Superior temporal gyrus (tissue), 1 donor: ENCODE data around the gene SIK1.
"Not testable (repeated sequence)": the region's sequence is repeated elsewhere in the genome, so short reads cannot be mapped to it uniquely, and the experiment has no call there.

Experiments
- DNase-seq: peaks from one replicate; pipeline ENCODE4 v3.0.0-alpha.2; 2016; ENCODE audit errors: extremely low spot score

The SIK1 gene

GRCh38 chr21:43396788-43397438 lies 30.0 kb downstream of the SIK1 start:
- not testable (repeated sequence) for DNase-seq

GRCh38 chr21:43383351-43383750 lies 43.6 kb downstream of the SIK1 start:
- DNase-seq, result not testable (repeated sequence)

GRCh38 chr21:43382902-43383301 lies 44.0 kb downstream of the SIK1 start:
- not testable (repeated sequence) for DNase-seq

GRCh38 chr21:43380852-43381533 lies 45.9 kb downstream of the SIK1 start:
- not testable (repeated sequence) for DNase-seq

GRCh38 chr21:43380337-43380736 lies 46.6 kb downstream of the SIK1 start:
- not testable (repeated sequence) for DNase-seq

- DNase-seq, result not testable (repeated sequence)
Measured at GRCh38 chr21:43379626-43380122, 47.3 kb downstream of the SIK1 start.

GRCh38 chr21:43376478-43376882 lies 50.5 kb downstream of the SIK1 start:
- DNase-seq, result no peak

- no peak for DNase-seq
Measured at GRCh38 chr21:43375837-43376477, 51.0 kb downstream of the SIK1 start.

GRCh38 chr21:43375006-43375836 lies 51.7 kb downstream of the SIK1 start:
- no peak for DNase-seq

GRCh38 chr21:43374228-43374885 lies 52.6 kb downstream of the SIK1 start:
- DNase-seq, result no peak

- no peak for DNase-seq
Measured at GRCh38 chr21:43373362-43374227, 53.3 kb downstream of the SIK1 start.

- no peak for DNase-seq
Measured at GRCh38 chr21:43372663-43373361, 54.1 kb downstream of the SIK1 start.

GRCh38 chr21:43371786-43372185 lies 55.1 kb downstream of the SIK1 start:
- no peak for DNase-seq

- no peak for DNase-seq
Measured at GRCh38 chr21:43370888-43371570, 55.9 kb downstream of the SIK1 start.

- DNase-seq, result no peak
Measured at GRCh38 chr21:43370091-43370658, 56.8 kb downstream of the SIK1 start.

GRCh38 chr21:43369596-43370090 lies 57.3 kb downstream of the SIK1 start:
- no peak for DNase-seq

- peak; percentile 56 for DNase-seq
Measured at GRCh38 chr21:43369124-43369523, 57.8 kb downstream of the SIK1 start.

- no peak for DNase-seq
Measured at GRCh38 chr21:43368685-43369084, 58.2 kb downstream of the SIK1 start.

GRCh38 chr21:43367859-43368258 lies 59.1 kb downstream of the SIK1 start:
- DNase-seq, result no peak
